Activated CD4-positive, alpha-beta T cell treated with anti-CD3 and anti-CD28 coated beads, Interleukin-2, amount 10 ng/mL, durations not matched to agents 7 days and 5 days (primary cell): ENCODE measurements around the gene OGFOD3. TPM values are rescaled to one million over a fixed set of nuclear protein-coding genes. Genes with fewer than 3 reads are reported as not detected.
"Not testable (repeated sequence)": the region's sequence is repeated elsewhere in the genome, so short reads cannot be mapped to it uniquely, and the experiment has no call there.

Experiments
- CTCF ChIA-PET: fragments of 350-600 bp; sonication (Branson Sonifier 250); formaldehyde crosslinking; loops from one replicate; lab custom pipeline; 2021; ENCODE audit warnings: antibody characterized with exemption; lab: Charles Lee
- POLR2A ChIA-PET: fragments of 350-600 bp; sonication (Branson Sonifier 250); formaldehyde crosslinking; loops from one replicate; lab custom pipeline; 2021; ENCODE audit warnings: antibody characterized with exemption; lab: Charles Lee
- DNase-seq: peaks from one replicate; pipeline ENCODE4 v3.0.0-alpha.2; 2020
- H3K27ac Mint-ChIP-seq: one replicate; pipeline ENCODE4 v1.8.0; 2021; ENCODE audit warnings: mild to moderate bottlenecking, moderate library complexity, mixed read lengths
- H3K27me3 Mint-ChIP-seq: one replicate; pipeline ENCODE4 v1.8.0; 2021; ENCODE audit warnings: mixed read lengths
- H3K36me3 Mint-ChIP-seq: one replicate; pipeline ENCODE4 v1.8.0; 2021; ENCODE audit warnings: low read depth, mixed read lengths
- H3K4me1 Mint-ChIP-seq: one replicate; pipeline ENCODE4 v1.8.0; 2021; ENCODE audit warnings: mixed read lengths
- H3K4me3 Mint-ChIP-seq: one replicate; pipeline ENCODE4 v1.8.0; 2021; ENCODE audit warnings: mild to moderate bottlenecking, moderate library complexity, mixed read lengths
- H3K9me3 Mint-ChIP-seq: one replicate; pipeline ENCODE4 v1.8.0; 2021; ENCODE audit warnings: mixed read lengths
- total RNA-seq, 2 experiments: library from RNA; stranded (reverse); gene quantifications; one replicate each; pipeline ENCODE4 v1.2.3, GENCODE V29; 2021

Gene OGFOD3
- total RNA-seq, 2 experiments from 2014 or later = 23.8 to 28.0 TPM

DNA sequence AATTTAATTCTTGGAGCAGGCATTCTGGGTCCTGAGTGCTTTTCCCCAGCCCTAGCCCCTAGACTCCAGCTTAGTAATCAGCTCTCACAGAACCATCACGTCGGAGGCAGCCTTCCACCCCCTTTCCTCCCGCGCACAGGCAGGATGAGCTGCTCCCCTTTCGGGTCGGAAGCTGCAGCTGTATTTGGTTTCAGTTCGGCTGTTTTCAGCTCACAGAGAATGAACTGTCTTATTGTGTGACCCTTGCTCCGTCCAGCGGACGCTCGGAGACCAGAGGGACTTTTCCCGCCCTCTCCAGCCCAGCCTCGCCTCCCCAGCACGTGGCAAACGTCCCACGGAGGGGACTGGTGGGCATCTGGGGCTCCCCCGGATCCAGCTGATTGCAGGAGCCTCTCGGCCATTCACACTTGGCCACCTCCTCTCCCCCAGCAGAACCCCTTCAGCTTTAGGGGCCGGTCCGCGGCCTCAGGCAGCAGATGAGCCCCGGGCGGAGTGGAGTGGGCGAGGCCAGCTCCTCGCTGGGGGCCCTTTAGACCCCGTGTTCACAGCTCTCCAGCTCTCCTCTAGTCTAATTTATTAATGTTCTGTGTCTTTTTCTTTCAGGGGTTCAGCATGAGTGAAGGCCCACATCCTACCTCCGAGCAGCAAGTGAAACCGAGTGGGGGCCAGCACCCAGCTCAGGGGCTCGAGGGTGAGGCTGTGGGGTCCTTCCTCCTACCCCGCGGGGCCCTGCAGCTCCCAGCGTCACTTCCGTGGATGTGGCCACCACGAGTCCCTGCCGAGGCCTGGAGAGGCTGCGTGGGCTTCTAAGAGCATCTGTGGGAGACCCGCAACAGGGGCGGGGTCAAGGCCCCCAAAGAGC lies 47.7 kb downstream of the OGFOD3 start:
- Mint-ChIP-seq H3K4me1 (peaks cover 10% of the 10 kb centered on the region), H3K36me3 (no peaks in the 10 kb centered on the region), H3K27me3 (peaks cover 49% of the 10 kb centered on the region), H3K9me3 (no peaks in the 10 kb centered on the region), H3K27ac (no peak overlapping the region), H3K4me3 (peak overlapping the region; percentile 47)
- CTCF ChIA-PET = interaction anchor here (0.6 to 1.6 kb wide), 7 partner anchors 9 to 341 kb away, joined by 3 to 7 read pairs (median 4); no protein-coding TSS in a partner anchor
- peak; percentile 33 for DNase-seq
- POLR2A ChIA-PET = interaction anchor here (0.7 kb wide), 2 partner anchors 9 to 262 kb away, joined by 4 read pairs; no protein-coding TSS in a partner anchor

DNA sequence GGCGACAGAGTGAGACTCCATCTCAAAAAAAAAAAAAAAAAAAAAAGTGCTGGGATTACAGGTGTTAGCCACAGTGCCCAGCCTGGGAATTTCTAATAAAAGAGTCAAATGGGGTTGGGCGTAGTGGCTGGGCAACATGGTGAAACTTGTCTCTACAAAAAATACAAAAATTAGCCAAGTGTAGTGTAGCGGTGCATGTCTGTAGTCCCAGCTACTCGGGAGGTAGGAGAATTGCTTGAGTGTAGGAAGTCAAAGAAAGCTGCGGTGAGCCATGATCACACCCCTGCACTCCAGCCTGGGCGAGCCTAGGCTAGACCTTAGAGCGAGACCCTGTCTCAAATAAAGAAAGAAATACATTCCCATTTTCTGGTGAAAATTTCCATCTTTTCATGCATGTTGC lies 49.2 kb downstream of the OGFOD3 start:
- H3K4me1 Mint-ChIP-seq = peaks cover 10% of the 10 kb centered on the region
- CTCF ChIA-PET = no interaction called here

DNA sequence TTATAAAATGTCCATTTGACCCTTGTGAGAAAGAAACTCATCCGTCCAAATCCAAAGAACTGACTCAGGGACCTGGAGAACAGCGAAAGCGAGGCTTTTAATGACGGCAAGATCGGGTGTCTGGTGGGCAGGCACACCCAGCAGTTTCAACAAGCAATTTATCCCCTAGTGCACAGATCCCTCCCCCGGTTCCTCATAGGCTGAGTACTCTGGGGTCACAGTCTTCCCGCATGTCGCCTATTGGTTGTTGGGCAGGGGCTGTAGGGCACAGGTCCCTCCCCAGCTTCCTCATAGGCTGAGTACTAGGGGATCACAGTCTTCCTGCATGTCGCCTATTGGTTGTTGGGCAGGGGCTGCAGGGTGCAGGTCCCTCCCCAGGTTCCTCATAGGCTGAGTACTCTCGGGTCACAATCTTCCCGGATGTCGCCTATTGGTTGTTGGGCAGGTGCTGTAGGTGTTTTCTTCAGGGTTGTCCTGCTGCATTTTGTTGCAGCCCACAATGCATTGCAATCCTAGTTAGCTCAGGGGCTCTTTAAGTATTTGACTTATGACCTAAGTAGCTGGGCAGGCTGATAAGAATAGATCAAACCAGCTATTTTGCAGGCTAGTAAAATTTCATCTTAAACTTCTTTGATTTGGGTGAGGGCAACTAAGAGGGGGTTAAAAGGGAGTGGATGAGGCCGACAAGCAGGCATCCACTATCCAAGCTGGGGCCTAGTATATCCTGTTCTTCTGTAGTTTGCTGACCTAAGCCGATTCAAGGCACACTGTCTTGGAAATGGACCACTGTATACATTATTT lies 50.5 kb downstream of the OGFOD3 start:
- POLR2A ChIA-PET = no interaction called here
- Mint-ChIP-seq H3K27ac (no peak overlapping the region), H3K4me3 (no peak overlapping the region), H3K9me3 (no peaks in the 10 kb centered on the region), H3K36me3 (no peaks in the 10 kb centered on the region), H3K4me1 (peaks cover 10% of the 10 kb centered on the region), H3K27me3 (peaks cover 40% of the 10 kb centered on the region)
- DNase-seq = no peak
- CTCF ChIA-PET = no interaction called here

More for the DNA sequence above, 49.2 kb downstream of the OGFOD3 start:
- DNase-seq = no peak
- Mint-ChIP-seq H3K27ac (no peak overlapping the region), H3K9me3 (no peaks in the 10 kb centered on the region), H3K4me3 (no peak overlapping the region), H3K27me3 (peaks cover 47% of the 10 kb centered on the region), H3K36me3 (no peaks in the 10 kb centered on the region)
- POLR2A ChIA-PET = no interaction called here

DNA sequence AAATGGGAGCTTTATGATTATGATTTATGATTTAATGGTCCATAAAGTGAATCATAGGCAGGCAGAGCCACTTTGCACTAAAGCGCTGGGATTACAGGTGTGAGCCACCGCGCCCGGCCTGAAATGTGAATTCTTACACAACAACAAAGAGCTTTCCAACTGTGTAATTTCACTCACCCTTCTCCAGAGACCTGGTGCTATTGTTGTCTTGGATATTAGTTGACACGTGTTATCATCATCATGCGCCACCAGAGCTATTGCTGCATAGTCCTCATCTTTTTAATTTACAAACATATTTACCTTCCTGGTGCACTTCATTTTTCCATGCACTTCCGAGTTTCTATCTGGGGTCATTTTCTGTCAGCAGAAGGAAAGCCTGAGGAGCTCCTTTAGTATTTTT lies 51.6 kb downstream of the OGFOD3 start:
- Mint-ChIP-seq H3K36me3 (no peaks in the 10 kb centered on the region), H3K27me3 (peaks cover 36% of the 10 kb centered on the region), H3K27ac (no peak overlapping the region), H3K9me3 (no peaks in the 10 kb centered on the region), H3K4me1 (peaks cover 8% of the 10 kb centered on the region), H3K4me3 (no peak overlapping the region)
- ChIA-PET POLR2A (no interaction called here), CTCF (interaction anchor here (0.6 to 1.1 kb wide), 2 partner anchors 155 to 1148 kb away, joined by 4 to 5 read pairs; no protein-coding TSS in a partner anchor)
- no peak for DNase-seq

DNA sequence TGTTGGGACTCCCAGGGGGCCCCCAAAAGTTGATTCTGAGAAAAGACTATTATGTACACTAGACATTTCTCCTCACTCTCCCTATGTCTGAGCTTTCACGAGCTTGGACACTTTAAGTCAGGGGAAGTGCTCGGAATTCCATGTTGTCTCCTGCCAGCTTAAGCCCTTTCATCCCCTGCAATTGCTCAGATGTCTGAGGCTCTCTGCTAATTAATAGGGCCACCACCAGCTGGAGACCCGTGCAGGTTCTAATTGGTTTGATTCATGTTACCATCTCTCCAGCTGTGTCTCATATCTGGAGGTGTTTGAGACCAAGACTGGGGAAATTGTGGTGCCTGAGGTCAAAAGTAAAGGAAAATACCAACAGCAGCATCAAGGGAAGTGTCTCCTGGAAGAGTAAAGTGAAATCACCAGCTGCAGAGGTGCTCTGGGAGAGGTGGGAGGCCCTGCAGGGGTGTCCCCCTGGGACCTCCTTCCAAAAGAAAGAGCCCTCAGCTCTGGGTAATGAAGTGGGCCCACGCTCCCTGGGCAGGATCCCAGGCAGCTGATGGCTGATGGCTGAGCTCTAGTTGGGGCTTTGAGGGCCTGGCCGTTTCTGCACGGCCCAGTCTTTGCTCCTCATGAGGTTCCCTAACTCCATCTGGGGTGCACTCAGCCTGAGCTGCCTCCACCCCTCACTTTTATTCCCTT lies 52.6 kb downstream of the OGFOD3 start:
- ChIA-PET CTCF (interaction anchor here (1.1 kb wide), 1 partner anchor 156 kb away, joined by 4 read pairs; no protein-coding TSS in a partner anchor), POLR2A (no interaction called here)
- Mint-ChIP-seq H3K4me1 (peaks cover 5% of the 10 kb centered on the region), H3K9me3 (no peaks in the 10 kb centered on the region), H3K4me3 (no peak overlapping the region), H3K36me3 (no peaks in the 10 kb centered on the region), H3K27ac (no peak overlapping the region), H3K27me3 (peaks cover 30% of the 10 kb centered on the region)
- no peak for DNase-seq

DNA sequence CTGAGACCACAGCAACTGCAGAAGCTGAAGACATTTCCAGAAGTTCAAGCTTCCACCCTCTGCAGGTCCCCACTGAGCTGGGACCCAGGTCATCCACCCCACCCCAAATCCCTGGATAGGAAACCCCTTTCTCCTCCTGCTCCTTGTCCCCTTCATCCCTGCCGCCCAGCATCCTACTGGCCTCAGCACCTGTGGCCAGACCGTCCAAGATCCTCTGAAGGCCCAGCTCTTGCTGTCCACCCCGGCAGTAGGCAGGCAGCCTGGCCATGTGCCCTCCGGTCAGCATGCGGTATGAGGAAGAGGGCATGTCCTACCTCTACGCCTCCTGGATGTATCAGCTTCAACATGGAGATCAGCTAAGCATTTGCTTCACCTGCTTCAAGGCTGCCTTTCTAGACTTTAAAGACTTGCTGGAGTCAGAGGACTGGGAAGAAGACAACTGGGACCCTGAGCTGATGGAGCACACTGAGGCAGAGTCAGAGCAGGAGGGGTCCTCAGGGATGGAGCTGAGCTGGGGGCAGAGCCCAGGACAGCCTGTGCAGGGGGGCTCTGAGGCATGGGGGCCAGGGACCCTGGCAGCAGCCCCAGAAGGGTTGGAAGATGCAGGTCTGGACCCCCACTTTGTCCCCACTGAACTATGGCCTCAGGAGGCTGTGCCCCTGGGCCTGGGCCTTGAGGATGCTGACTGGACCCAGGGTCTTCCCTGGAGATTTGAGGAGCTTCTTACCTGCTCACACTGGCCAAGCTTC lies 56.3 kb downstream of the OGFOD3 start:
- POLR2A ChIA-PET = interaction anchor here (0.6 kb wide), 1 partner anchor 8 kb away, joined by 4 read pairs; no protein-coding TSS in a partner anchor
- CTCF ChIA-PET = interaction anchor here (1.3 to 1.4 kb wide), 2 partner anchors 8 to 126 kb away, joined by 3 to 7 read pairs; no protein-coding TSS in a partner anchor
- H3K36me3 Mint-ChIP-seq = no peaks in the 10 kb centered on the region
- H3K27me3 Mint-ChIP-seq = peaks cover 11% of the 10 kb centered on the region
- H3K9me3 Mint-ChIP-seq = no peaks in the 10 kb centered on the region
- DNase-seq = no peak
- no peak overlapping the region for H3K4me3 Mint-ChIP-seq
- peaks cover 9% of the 10 kb centered on the region for H3K4me1 Mint-ChIP-seq
- no peak overlapping the region for H3K27ac Mint-ChIP-seq

DNA sequence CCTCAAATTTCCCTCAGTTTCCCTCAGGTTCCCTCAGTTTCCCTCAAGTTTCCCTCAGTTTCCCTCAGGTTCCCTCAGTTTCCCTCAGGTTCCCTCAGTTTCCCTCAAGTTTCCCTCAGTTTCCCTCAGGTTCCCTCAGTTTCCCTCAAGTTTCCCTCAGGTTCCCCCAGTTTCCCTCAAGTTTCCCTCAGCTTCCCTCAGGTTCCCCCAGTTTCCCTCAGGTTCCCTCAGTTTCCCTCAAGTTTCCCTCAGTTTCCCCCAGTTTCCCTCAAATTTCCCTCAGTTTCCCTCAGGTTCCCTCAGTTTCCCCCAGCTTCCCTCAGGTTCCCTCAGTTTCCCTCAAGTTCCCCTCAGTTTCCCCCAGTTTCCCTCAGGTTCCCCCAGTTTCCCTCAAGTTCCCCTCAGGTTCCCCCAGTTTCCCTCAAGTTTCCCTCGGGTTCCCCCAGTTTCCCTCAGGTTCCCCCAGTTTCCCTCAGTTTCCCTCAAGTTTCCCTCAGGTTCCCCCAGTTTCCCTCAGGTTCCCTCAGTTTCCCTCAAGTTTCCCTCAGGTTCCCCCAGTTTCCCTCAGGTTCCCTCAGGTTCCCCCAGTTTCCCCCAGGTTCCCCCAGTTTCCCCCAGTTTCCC lies 58.8 kb downstream of the OGFOD3 start:
- H3K9me3 Mint-ChIP-seq, H3K4me1 Mint-ChIP-seq, DNase-seq, CTCF ChIA-PET, H3K36me3 Mint-ChIP-seq, H3K4me3 Mint-ChIP-seq, POLR2A ChIA-PET, H3K27ac Mint-ChIP-seq: not testable (repeated sequence)
- peaks cover 11% of the 10 kb centered on the region for H3K27me3 Mint-ChIP-seq

DNA sequence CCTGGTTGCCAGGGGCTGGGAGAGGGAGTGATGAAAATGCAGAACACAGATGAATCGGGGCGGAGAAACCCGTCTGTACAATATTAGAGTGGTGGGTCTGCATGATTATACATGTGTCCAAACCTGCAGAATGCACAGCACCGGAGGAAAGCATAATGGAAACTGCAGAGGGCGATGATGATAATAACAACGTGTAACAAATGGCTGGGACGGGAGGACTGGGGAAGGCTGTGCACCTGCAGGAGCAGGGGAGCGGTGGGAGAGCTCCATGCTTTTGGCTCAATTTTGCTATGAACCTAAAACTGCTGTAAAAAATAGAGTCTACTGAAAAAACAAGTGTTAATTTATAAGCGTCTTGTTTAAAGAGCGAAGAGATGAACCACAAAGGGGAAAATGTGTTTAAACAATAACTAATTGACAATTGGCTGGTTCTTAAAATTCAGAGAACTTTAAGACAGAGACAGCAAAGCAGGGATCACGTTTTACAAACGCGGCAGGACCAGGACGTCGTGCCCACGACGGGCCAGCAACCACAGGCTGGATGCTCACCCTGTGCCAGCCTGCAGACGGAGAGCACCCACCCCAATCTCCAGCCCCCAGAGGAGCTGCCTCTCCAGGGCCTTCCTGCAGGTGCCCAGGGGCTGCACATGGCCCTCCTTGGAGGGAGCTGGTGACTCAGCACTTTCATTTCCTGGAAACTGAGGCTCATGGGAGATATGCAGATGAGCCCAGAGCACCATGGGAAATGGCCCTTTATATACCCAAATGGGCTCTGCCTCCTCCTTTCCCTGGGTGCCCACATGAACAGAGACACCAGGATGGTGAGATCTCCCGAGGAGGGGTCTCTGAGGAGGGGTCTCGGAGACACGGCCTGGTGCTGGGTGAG lies 59.7 kb downstream of the OGFOD3 start, which contains the start of gene TEX19:
Gene TEX19, plus strand, starts transcription at position 783 of the 886 bp plus-strand sequence. CDS start 2,904 bp downstream, outside the sequence.
- peaks cover 9% of the 10 kb centered on the region for H3K4me1 Mint-ChIP-seq
- ChIA-PET POLR2A (no interaction called here), CTCF (interaction anchor here (0.6 to 1.2 kb wide), 2 partner anchors 12 to 58 kb away, joined by 4 read pairs; no protein-coding TSS in a partner anchor)
- H3K27me3 Mint-ChIP-seq = peaks cover 11% of the 10 kb centered on the region
- H3K27ac Mint-ChIP-seq = no peak within 1 kb of the TSS
- no peaks in the 10 kb centered on the region for H3K9me3 Mint-ChIP-seq
- no peak for DNase-seq
- no peak within 1 kb of the TSS for H3K4me3 Mint-ChIP-seq
- no peaks in the 10 kb centered on the region for H3K36me3 Mint-ChIP-seq

DNA sequence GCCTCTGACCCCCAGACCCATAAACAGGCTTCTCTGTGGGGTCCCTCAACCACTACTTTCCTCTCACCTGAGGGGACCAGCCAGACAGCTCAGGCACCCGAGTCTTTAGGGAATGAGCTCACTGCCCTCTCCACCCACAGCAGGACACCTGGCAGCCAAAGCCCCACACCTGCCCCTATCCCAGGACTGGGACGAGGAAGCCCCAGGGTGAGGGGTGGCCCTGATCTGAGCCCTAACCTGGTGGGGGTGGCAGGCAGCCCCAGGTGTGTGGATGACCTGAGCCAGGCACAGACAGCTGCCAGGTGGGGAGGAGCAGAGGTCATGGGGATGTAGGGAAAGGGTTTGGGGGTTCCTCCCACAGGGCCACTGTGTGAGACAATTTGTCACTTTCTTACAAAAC lies 61.0 kb downstream of the OGFOD3 start:
- H3K36me3 Mint-ChIP-seq = no peaks in the 10 kb centered on the region
- peaks cover 9% of the 10 kb centered on the region for H3K4me1 Mint-ChIP-seq
- POLR2A ChIA-PET = interaction anchor here (0.6 kb wide), 1 partner anchor 93 kb away, joined by 4 read pairs; no protein-coding TSS in a partner anchor
- no peak overlapping the region for H3K4me3 Mint-ChIP-seq
- H3K9me3 Mint-ChIP-seq = no peaks in the 10 kb centered on the region
- peaks cover 11% of the 10 kb centered on the region for H3K27me3 Mint-ChIP-seq
- CTCF ChIA-PET = interaction anchor here (0.6 to 1.2 kb wide), 2 partner anchors 13 to 242 kb away, joined by 3 to 4 read pairs; no protein-coding TSS in a partner anchor
- H3K27ac Mint-ChIP-seq = no peak overlapping the region
- DNase-seq = no peak

DNA sequence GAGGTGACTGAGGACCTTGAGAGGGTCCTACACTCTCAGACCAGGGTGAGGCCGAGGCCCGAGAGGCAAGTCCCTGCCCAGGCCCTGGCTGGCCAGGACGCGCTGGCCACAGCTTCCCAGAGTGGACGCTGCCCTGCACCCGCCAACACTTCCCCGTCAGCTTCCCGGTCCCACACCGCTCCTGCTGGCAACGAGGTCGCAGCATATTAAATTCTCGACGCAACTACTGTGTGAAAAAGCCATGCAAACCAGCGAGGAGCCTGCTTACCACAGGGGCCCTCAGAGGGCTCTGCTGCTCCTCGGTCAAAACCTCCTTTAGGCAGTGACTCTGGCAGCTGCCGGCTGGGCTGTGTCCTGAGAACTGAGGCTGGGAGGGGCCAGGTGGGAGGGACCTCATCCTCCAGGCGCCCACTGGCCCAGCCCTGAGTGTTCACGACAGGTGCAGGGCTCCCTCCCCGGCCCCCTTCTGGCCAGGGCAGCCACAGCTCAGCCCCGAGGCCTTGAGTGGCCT lies 61.5 kb downstream of the OGFOD3 start:
- no peak overlapping the region for H3K27ac Mint-ChIP-seq
- POLR2A ChIA-PET = no interaction called here
- no peak overlapping the region for H3K4me3 Mint-ChIP-seq
- H3K27me3 Mint-ChIP-seq = peaks cover 10% of the 10 kb centered on the region
- no peaks in the 10 kb centered on the region for H3K36me3 Mint-ChIP-seq
- H3K9me3 Mint-ChIP-seq = no peaks in the 10 kb centered on the region
- CTCF ChIA-PET = interaction anchor here (1.2 kb wide), 1 partner anchor 13 kb away, joined by 4 read pairs; no protein-coding TSS in a partner anchor
- no peak for DNase-seq
- peaks cover 9% of the 10 kb centered on the region for H3K4me1 Mint-ChIP-seq
